Stomach (tissue), 4 donors: Measurements from ENCODE around the gene MXD4.

Experiments used
- EP300 ChIP-seq: sonication (generic); formaldehyde crosslinking; IDR thresholded peaks from one replicate; pipeline ENCODE4 v1.6.1; 2017; ENCODE audit warnings: antibody characterized with exemption
- POLR2A ChIP-seq, 4 donors: fragments of 450-650 bp; IDR thresholded peaks; one replicate each; pipeline ENCODE4 v1.6.1; 2016; ENCODE audit warnings: antibody characterized with exemption in 4 of 4, control low read depth in 2 of 4, mild to moderate bottlenecking in 1 of 4, moderate library complexity in 1 of 4
- TF ChIP-seq, protein P1 (sequence below), 7 experiments: fragments of 450-650 bp in 4 of 7; fragments of 200-600 bp in 3 of 7; sonication (generic) in 3 of 7; IDR thresholded peaks; one replicate each; pipeline ENCODE4 v1.5.1; 2016 to 2019; ENCODE audit warnings: antibody characterized with exemption in 7 of 7, control low read depth in 2 of 7, mild to moderate bottlenecking in 1 of 7

DNA sequence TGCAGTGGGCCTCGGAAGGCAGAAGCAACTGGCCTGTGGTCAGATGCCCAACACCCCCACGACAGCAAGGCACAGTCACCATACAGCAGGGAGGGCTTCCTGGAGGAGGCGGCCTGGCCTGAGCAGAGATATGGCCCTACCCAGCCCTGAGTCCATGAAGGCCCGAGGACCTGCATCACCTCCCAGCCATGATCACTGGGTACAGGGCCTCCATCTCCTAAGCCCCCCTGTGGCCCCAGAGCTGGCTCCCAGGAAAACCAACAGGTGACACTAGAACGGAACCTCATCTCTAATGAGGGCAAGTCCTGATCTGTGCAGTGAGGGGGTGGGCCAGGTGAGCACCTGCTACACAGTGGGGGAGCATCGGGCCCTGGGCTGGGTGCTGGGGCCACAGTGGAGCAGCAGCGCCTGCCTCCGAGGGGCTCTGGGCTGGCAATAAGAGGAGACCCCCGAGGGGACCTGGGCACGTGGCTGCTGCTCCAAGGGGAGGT is 26.2 kb upstream of the MXD4 start:
- TF ChIP-seq, protein P1, sequence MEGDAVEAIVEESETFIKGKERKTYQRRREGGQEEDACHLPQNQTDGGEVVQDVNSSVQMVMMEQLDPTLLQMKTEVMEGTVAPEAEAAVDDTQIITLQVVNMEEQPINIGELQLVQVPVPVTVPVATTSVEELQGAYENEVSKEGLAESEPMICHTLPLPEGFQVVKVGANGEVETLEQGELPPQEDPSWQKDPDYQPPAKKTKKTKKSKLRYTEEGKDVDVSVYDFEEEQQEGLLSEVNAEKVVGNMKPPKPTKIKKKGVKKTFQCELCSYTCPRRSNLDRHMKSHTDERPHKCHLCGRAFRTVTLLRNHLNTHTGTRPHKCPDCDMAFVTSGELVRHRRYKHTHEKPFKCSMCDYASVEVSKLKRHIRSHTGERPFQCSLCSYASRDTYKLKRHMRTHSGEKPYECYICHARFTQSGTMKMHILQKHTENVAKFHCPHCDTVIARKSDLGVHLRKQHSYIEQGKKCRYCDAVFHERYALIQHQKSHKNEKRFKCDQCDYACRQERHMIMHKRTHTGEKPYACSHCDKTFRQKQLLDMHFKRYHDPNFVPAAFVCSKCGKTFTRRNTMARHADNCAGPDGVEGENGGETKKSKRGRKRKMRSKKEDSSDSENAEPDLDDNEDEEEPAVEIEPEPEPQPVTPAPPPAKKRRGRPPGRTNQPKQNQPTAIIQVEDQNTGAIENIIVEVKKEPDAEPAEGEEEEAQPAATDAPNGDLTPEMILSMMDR (IDR thresholded peaks at IDR 0.05), result no peak
- TF ChIP-seq POLR2A (IDR thresholded peaks at IDR 0.05) (no peak), EP300 (no peak)
